ENCODE results near the gene ATP6V0C. TPM values are rescaled to one million over a fixed set of nuclear protein-coding genes. Genes with fewer than 3 reads are reported as not detected.

ATP6V0C gene
- total RNA-seq, 1 donor from 2014 or later = 7.9 TPM

DNA sequence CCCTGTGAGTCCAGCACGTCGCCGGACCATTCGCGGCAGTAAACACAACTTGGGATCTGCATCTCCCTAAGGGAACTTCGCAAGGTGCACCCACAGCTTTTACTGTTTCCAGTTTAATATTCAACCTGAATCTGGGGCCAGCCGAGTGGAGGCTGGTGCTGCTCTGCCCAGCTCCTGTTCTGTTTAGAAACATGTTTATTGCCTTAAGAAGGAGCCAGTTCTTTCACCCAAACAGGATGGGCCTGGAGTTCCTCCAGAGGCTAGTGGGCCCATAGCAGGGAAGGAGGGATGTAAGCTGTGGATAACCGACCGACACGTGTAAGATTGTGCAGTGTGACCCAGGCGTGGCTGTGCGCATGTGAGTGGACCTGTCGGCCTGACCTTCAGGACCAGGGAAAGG lies 21.5 kb upstream of the ATP6V0C start:
- FAIRE-seq (no peak), DNase-seq (ENCODE audit: low read depth) (no peak)
- Histone ChIP-seq H3K4me3 (ENCODE audit: low read depth, low read length) (no peak overlapping the region), H3K36me3 (ENCODE audit: control insufficient read depth, insufficient read depth, low read length) (peaks cover 5% of the 10 kb centered on the region), H3K27me3 (ENCODE audit: control insufficient read depth, insufficient read depth, low read length) (no peaks in the 10 kb centered on the region)
- TF ChIP-seq CTCF (IDR thresholded peaks at IDR 0.05; ENCODE audit: insufficient read depth, low read length, severe bottlenecking) = no peak

- no peak overlapping the region for H3K4me3 ChIP-seq (ENCODE audit: low read depth, low read length)
- H3K27me3 ChIP-seq (ENCODE audit: control insufficient read depth, insufficient read depth, low read length) = no peaks in the 10 kb centered on the region
- FAIRE-seq = no peak
- peaks cover 6% of the 10 kb centered on the region for H3K36me3 ChIP-seq (ENCODE audit: control insufficient read depth, insufficient read depth, low read length)
- no peak for DNase-seq (ENCODE audit: low read depth)
- no peak for TF ChIP-seq CTCF (IDR thresholded peaks at IDR 0.05; ENCODE audit: insufficient read depth, low read length, severe bottlenecking)
Measured at GRCh38 chr16:2493605-2494004, 20.1 kb upstream of the ATP6V0C start.

DNA sequence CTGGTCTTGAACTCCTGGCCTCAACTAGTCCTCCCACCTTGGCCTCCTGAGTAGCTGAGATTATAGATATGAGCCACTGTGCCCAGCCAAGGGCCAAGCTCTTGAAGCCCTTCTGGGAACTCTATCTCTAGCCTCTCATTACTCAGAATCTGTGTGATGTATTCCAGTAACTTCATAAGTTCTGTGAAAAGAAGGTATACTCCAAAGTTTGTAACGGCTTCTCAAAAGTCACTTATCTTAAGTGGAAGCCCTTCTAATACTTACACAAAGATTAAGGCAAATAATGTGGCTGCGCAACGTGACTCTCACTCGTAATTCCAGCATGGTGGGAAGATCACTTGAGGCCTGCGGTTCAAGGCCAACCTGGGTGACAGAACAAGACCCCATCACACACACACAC lies 19.1 kb upstream of the ATP6V0C start:
- TF ChIP-seq CTCF (IDR thresholded peaks at IDR 0.05; ENCODE audit: insufficient read depth, low read length, severe bottlenecking) = no peak
- FAIRE-seq = no peak
- no peak overlapping the region for H3K4me3 ChIP-seq (ENCODE audit: low read depth, low read length)
- H3K27me3 ChIP-seq (ENCODE audit: control insufficient read depth, insufficient read depth, low read length) = no peaks in the 10 kb centered on the region
- peaks cover 6% of the 10 kb centered on the region for H3K36me3 ChIP-seq (ENCODE audit: control insufficient read depth, insufficient read depth, low read length)
- no peak for DNase-seq (ENCODE audit: low read depth)

GRCh38 chr16:2495041-2495440 lies 18.7 kb upstream of the ATP6V0C start:
- Histone ChIP-seq H3K36me3 (ENCODE audit: control insufficient read depth, insufficient read depth, low read length) (peaks cover 6% of the 10 kb centered on the region), H3K4me3 (ENCODE audit: low read depth, low read length) (no peak overlapping the region), H3K27me3 (ENCODE audit: control insufficient read depth, insufficient read depth, low read length) (no peaks in the 10 kb centered on the region)
- FAIRE-seq = no peak
- no peak for TF ChIP-seq CTCF (IDR thresholded peaks at IDR 0.05; ENCODE audit: insufficient read depth, low read length, severe bottlenecking)
- DNase-seq (ENCODE audit: low read depth) = no peak

- FAIRE-seq (no peak), DNase-seq (ENCODE audit: low read depth) (no peak)
- H3K4me3 ChIP-seq (ENCODE audit: low read depth, low read length) = no peak overlapping the region
- no peak for TF ChIP-seq CTCF (IDR thresholded peaks at IDR 0.05; ENCODE audit: insufficient read depth, low read length, severe bottlenecking)
- peaks cover 6% of the 10 kb centered on the region for H3K36me3 ChIP-seq (ENCODE audit: control insufficient read depth, insufficient read depth, low read length)
- H3K27me3 ChIP-seq (ENCODE audit: control insufficient read depth, insufficient read depth, low read length) = no peaks in the 10 kb centered on the region
Measured at GRCh38 chr16:2496223-2497115, 17.3 kb upstream of the ATP6V0C start.

Data from bronchial epithelial cell (primary cell).